ENCODE results near the gene MLEC.
A peak's percentile ranks its signal among the peaks of the same experiment; 100 is the strongest.

DNA sequence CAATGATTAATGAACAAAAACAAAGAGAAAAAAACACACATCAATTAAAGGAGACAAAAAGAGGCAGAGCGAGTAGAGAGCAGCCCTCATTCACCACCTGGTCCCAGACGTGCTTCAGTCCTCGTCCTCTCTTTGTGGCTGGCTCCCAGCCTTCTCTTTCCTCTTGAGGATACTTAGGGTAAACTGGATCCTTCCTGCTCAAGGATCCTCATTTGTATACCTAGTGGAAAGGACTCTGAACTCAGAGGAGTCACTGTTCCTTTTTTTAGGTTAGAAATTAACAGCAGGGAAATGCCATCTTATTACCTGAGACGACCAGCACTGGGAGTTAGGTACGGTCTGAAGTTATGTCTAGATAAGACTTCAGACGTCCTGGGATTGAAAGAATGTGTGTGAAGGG lies 9.7 kb downstream of the MLEC start:
- no peak for TF ChIP-seq EP300 (IDR thresholded peaks at IDR 0.05; ENCODE audit: low read depth)
- peak in 1 of 3 donors; percentile 27 for TF ChIP-seq POLR2AphosphoS5 (IDR thresholded peaks at IDR 0.05)
- TF ChIP-seq POLR2A (IDR thresholded peaks at IDR 0.05) = no peak

All from transverse colon (tissue), 3 donors.